HEK293 (cell line): ENCODE measurements around the gene COA1.

ENCODE experiments used
- CTCF ChIA-PET: fragments of 350-600 bp; formaldehyde crosslinking; extraction: SDS; loops from one replicate; lab custom pipeline; 2021; ENCODE audit warnings: antibody characterized with exemption; lab: Yijun Ruan, JAX
- POLR2A ChIA-PET: fragments of 300-600 bp; formaldehyde crosslinking; extraction: SDS; loops from one replicate; lab custom pipeline; 2020; ENCODE audit warnings: antibody characterized with exemption, inconsistent platforms; lab: Yijun Ruan, JAX
- H3K27ac ChIP-seq: fragments of 200-500 bp; sonication (Bioruptor generic); 2 replicates; pipeline ENCODE4 v1.5.1; 2014; ENCODE audit warnings: low read depth, low read length, control low read depth, inconsistent platforms; ENCODE audit errors: extremely low read depth
- H3K36me3 ChIP-seq, 2 experiments: fragments of 200-500 bp in 1 of 2; sonication (Bioruptor generic) in 1 of 2; 1 replicate in 1 of 2; 2 replicates in 1 of 2; pipeline ENCODE4 v1.5.1; 2014 to 2017; ENCODE audit warnings: inconsistent platforms in 2 of 2, low read length in 2 of 2; ENCODE audit not compliant: control insufficient read depth in 2 of 2, insufficient read depth in 1 of 2
- H3K4me1 ChIP-seq: fragments of 200-500 bp; sonication (Bioruptor generic); 2 replicates; pipeline ENCODE4 v1.5.1; 2014; ENCODE audit warnings: mild to moderate bottlenecking, low read length, inconsistent platforms; ENCODE audit not compliant: control insufficient read depth, insufficient read depth
- H3K4me3 ChIP-seq: 2 replicates; pipeline ENCODE4 v1.5.1; 2011; ENCODE audit warnings: low read depth, mild to moderate bottlenecking, control low read depth, low read length, moderate library complexity
- H3K9me3 ChIP-seq: fragments of 200-500 bp; sonication (Bioruptor generic); 2 replicates; pipeline ENCODE4 v1.5.1; 2014; ENCODE audit warnings: low read depth, low read length, inconsistent platforms; ENCODE audit not compliant: control insufficient read depth, insufficient read depth
- GLIS1 ChIP-seq: fragments of 450-650 bp; formaldehyde crosslinking; IDR thresholded peaks from 2 replicates; pipeline ENCODE4 v1.5.1; 2016; ENCODE audit warnings: missing biosample characterization, missing genetic modification characterization
- HOXD13 ChIP-seq: sonication (generic); formaldehyde crosslinking; IDR thresholded peaks from 2 replicates; pipeline ENCODE4 v1.8.0; 2022; ENCODE audit warnings: missing genetic modification reagents, borderline replicate concordance
- MEIS1 ChIP-seq: sonication (generic); formaldehyde crosslinking; IDR thresholded peaks from 2 replicates; pipeline ENCODE4 v1.8.1; 2022; ENCODE audit warnings: missing genetic modification reagents, mild to moderate bottlenecking, borderline replicate concordance
- OSR2 ChIP-seq: fragments of 450-650 bp; formaldehyde crosslinking; IDR thresholded peaks from 2 replicates; pipeline ENCODE4 v1.5.1; 2016; ENCODE audit warnings: missing biosample characterization, missing genetic modification characterization
- SETDB1 ChIP-seq: IDR thresholded peaks from one replicate; pipeline ENCODE4 v1.6.1; 2017; ENCODE audit warnings: mild to moderate bottlenecking, low read length, moderate library complexity, mixed read lengths; ENCODE audit not compliant: insufficient read length
- WT1 ChIP-seq: fragments of 450-650 bp; formaldehyde crosslinking; IDR thresholded peaks from 2 replicates; pipeline ENCODE4 v1.5.1; 2016; ENCODE audit warnings: missing biosample characterization, missing genetic modification characterization
- YY1 ChIP-seq: fragments of 450-650 bp; formaldehyde crosslinking; IDR thresholded peaks from 2 replicates; pipeline ENCODE4 v1.5.1; 2018; ENCODE audit warnings: missing biosample characterization, missing genetic modification characterization
- ZBTB11 ChIP-seq: fragments of 450-650 bp; formaldehyde crosslinking; conservative IDR thresholded peaks from 2 replicates; pipeline ENCODE4 v1.5.1; 2016; ENCODE audit warnings: low read depth, missing biosample characterization, missing genetic modification characterization
- ZNF10 ChIP-seq: fragments of 450-650 bp; formaldehyde crosslinking; IDR thresholded peaks from 2 replicates; pipeline ENCODE4 v1.5.1; 2017; ENCODE audit warnings: missing biosample characterization, missing genetic modification characterization
- ZNF157 ChIP-seq: fragments of 450-650 bp; formaldehyde crosslinking; IDR thresholded peaks from 2 replicates; pipeline ENCODE4 v1.5.1; 2016; ENCODE audit warnings: missing biosample characterization, missing genetic modification characterization
- ZNF16 ChIP-seq: fragments of 450-650 bp; formaldehyde crosslinking; IDR thresholded peaks from 2 replicates; pipeline ENCODE4 v1.5.1; 2016; ENCODE audit warnings: low read depth, missing biosample characterization, missing genetic modification characterization
- ZNF19 ChIP-seq: fragments of 450-650 bp; formaldehyde crosslinking; IDR thresholded peaks from 2 replicates; pipeline ENCODE4; 2016; ENCODE audit warnings: missing biosample characterization, missing genetic modification characterization, low read depth
- ZNF2 ChIP-seq: fragments of 450-650 bp; formaldehyde crosslinking; IDR thresholded peaks from 2 replicates; pipeline ENCODE4 v1.5.1; 2016; ENCODE audit warnings: missing biosample characterization, missing genetic modification characterization
- ZNF280C ChIP-seq: fragments of 450-650 bp; formaldehyde crosslinking; IDR thresholded peaks from 2 replicates; pipeline ENCODE4 v1.5.1; 2016; ENCODE audit warnings: missing biosample characterization, missing genetic modification characterization
- ZNF433 ChIP-seq: fragments of 450-650 bp; formaldehyde crosslinking; IDR thresholded peaks from 2 replicates; pipeline ENCODE4 v1.5.1; 2016; ENCODE audit warnings: missing biosample characterization, missing genetic modification characterization, low read depth
- ZNF513 ChIP-seq: fragments of 450-650 bp; IDR thresholded peaks from 2 replicates; pipeline ENCODE4 v1.5.1; 2018; ENCODE audit warnings: missing biosample characterization, missing genetic modification characterization
- ZNF561 ChIP-seq: fragments of 450-650 bp; IDR thresholded peaks from 2 replicates; pipeline ENCODE4 v1.5.1; 2018; ENCODE audit warnings: missing biosample characterization, missing genetic modification characterization, borderline replicate concordance
- ZNF654 ChIP-seq: fragments of 450-650 bp; formaldehyde crosslinking; IDR thresholded peaks from 2 replicates; pipeline ENCODE4 v1.5.1; 2016; ENCODE audit warnings: low read depth, missing biosample characterization, missing genetic modification characterization
- ZNF664 ChIP-seq: fragments of 450-650 bp; formaldehyde crosslinking; IDR thresholded peaks from 2 replicates; pipeline ENCODE4 v1.5.1; 2016; ENCODE audit warnings: missing biosample characterization, missing genetic modification characterization
- ZNF692 ChIP-seq: fragments of 450-650 bp; formaldehyde crosslinking; IDR thresholded peaks from 2 replicates; pipeline ENCODE4 v1.5.1; 2016; ENCODE audit warnings: missing biosample characterization, missing genetic modification characterization
- ZNF701 ChIP-seq: fragments of 450-650 bp; formaldehyde crosslinking; IDR thresholded peaks from 2 replicates; pipeline ENCODE4 v1.5.1; 2016; ENCODE audit warnings: missing biosample characterization, missing genetic modification characterization
- ZNF747 ChIP-seq: fragments of 450-650 bp; formaldehyde crosslinking; IDR thresholded peaks from 2 replicates; pipeline ENCODE4 v1.5.1; 2016; ENCODE audit warnings: missing biosample characterization, missing genetic modification characterization
- ZNF76 ChIP-seq: fragments of 450-650 bp; formaldehyde crosslinking; IDR thresholded peaks from 2 replicates; pipeline ENCODE4; 2016; ENCODE audit warnings: low read depth, missing biosample characterization, missing genetic modification characterization, borderline replicate concordance
- ZNF768 ChIP-seq: fragments of 450-650 bp; formaldehyde crosslinking; IDR thresholded peaks from 2 replicates; pipeline ENCODE4 v1.5.1; 2018; ENCODE audit warnings: missing biosample characterization, mild to moderate bottlenecking, missing genetic modification characterization
- ZNF830 ChIP-seq: fragments of 450-650 bp; IDR thresholded peaks from 2 replicates; pipeline ENCODE4 v1.5.0; 2018; ENCODE audit warnings: missing biosample characterization, missing genetic modification characterization, low read depth, mild to moderate bottlenecking, moderate library complexity
- TF ChIP-seq, protein P1 (sequence below): fragments of 450-650 bp; formaldehyde crosslinking; IDR thresholded peaks from 2 replicates; pipeline ENCODE4 v1.5.1; 2016; ENCODE audit warnings: missing biosample characterization, missing genetic modification characterization, low read depth
- TF ChIP-seq, protein P2 (sequence below): fragments of 450-650 bp; formaldehyde crosslinking; IDR thresholded peaks from 2 replicates; pipeline ENCODE4 v1.5.1; 2016; ENCODE audit warnings: missing biosample characterization, missing genetic modification characterization

Gene COA1

DNA sequence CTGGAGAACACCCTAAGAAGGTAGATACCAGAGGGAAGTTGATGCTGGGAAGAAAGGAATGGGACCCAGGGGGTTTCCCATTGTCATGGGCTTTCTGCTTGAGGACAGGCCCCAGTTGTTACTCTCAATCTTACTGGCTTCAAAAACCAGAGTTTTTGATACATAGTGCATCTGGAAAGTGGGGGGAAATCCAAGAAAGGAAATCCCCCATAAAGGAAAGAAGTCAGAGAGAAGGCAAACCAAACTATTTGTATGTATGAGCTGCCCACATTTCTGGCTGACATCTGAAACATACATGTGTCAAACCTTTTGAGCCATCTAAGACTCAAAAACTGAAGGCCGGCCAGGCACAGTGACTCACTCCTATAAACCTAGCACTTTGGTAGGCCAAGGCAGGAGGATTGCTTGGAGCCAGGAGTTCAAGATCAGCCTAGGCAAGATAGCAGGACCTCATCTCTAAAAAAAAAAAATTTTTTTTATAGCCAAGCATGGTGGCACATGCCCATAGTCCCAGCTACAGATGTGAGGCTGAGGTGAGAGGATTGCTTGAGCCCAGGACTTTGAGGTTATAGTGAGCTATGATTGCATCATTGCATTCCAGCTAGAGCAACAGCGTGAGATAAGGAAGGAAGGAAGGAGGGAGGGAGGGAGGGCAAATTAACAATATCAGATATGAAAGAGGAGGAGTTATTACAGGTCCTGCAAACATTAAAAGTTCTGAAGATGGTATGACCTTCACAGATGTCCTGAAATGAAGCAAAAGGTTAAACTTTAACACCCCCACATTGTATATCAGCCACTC lies 6.7 kb upstream of the COA1 start (continued):
- TF ChIP-seq, protein P1, sequence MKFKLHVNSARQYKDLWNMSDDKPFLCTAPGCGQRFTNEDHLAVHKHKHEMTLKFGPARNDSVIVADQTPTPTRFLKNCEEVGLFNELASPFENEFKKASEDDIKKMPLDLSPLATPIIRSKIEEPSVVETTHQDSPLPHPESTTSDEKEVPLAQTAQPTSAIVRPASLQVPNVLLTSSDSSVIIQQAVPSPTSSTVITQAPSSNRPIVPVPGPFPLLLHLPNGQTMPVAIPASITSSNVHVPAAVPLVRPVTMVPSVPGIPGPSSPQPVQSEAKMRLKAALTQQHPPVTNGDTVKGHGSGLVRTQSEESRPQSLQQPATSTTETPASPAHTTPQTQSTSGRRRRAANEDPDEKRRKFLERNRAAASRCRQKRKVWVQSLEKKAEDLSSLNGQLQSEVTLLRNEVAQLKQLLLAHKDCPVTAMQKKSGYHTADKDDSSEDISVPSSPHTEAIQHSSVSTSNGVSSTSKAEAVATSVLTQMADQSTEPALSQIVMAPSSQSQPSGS (tag by site-specific recombination): peak; percentile 56
- no peak for TF ChIP-seq GLIS1 (tag by site-specific recombination)
- TF ChIP-seq MEIS1 (CRISPR knock-in tag): no peak
- no peak for TF ChIP-seq ZNF830 (tag by site-specific recombination)
- no peak for TF ChIP-seq ZNF747 (tag by site-specific recombination)
- TF ChIP-seq ZNF513: no peak
- no peak for TF ChIP-seq SETDB1
- TF ChIP-seq WT1: no peak
- no peak for TF ChIP-seq ZNF664
- no peak for TF ChIP-seq ZBTB11 (tag by site-specific recombination)
- no peak for TF ChIP-seq OSR2 (tag by site-specific recombination)
- TF ChIP-seq YY1: no peak
- no peak for TF ChIP-seq ZNF768
- TF ChIP-seq, protein P2, sequence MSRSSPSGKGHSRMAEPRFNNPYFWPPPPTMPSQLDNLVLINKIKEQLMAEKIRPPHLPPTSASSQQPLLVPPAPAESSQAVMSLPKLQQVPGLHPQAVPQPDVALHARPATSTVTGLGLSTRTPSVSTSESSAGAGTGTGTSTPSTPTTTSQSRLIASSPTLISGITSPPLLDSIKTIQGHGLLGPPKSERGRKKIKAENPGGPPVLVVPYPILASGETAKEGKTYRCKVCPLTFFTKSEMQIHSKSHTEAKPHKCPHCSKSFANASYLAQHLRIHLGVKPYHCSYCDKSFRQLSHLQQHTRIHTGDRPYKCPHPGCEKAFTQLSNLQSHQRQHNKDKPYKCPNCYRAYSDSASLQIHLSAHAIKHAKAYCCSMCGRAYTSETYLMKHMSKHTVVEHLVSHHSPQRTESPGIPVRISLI: no peak
- no peak for TF ChIP-seq ZNF10
- TF ChIP-seq ZNF654 (tag by site-specific recombination): no peak
- 0 out of 2 replicates have a peak, but pooled peaks have one; percentile 29 for TF ChIP-seq ZNF692 (tag by site-specific recombination)
- no peak for TF ChIP-seq ZNF2 (tag by site-specific recombination)

DNA sequence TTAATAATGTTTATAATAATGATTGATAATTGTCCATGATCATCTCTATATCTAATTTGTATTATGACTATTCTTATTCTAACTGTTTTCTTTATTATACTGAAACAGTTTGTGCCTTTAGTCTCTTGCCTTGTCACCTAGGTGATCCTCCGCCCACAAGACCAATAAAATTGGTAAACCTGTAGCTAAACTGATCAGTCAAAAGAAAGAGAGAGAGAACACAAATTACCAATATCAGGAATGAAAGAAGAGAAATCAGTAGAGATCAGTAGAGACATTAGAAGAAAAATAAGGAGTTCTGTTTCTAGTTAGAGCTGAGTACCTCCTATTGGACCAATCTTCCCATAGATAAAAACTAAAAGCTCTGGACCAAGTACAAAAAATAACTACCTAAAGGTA lies 6.1 kb upstream of the COA1 start:
- no peaks in the 10 kb centered on the region for H3K4me1 ChIP-seq
- H3K4me3 ChIP-seq: no peak overlapping the region
- H3K27ac ChIP-seq: no peak overlapping the region
- CTCF ChIA-PET: interaction anchor here (0.6 to 1.8 kb wide), 5 partner anchors 14 to 612 kb away, joined by 3 to 8 read pairs (median 4); partner anchors contain the start of gene STK17A
- no peaks in the 10 kb centered on the region for H3K36me3 ChIP-seq
- H3K9me3 ChIP-seq: no peaks in the 10 kb centered on the region
- POLR2A ChIA-PET: interaction anchor here (1.0 to 2.1 kb wide), 2 partner anchors 23 to 153 kb away, joined by 3 to 8 read pairs; partner anchors contain the start of genes BLVRA and STK17A
- TF ChIP-seq ZNF76: no peak
- TF ChIP-seq ZNF280C (tag by site-specific recombination): no peak
- no peak for TF ChIP-seq HOXD13 (CRISPR knock-in tag)
- no peak for TF ChIP-seq ZNF701
- TF ChIP-seq ZNF561: no peak
- TF ChIP-seq ZNF433 (tag by site-specific recombination): no peak
- TF ChIP-seq ZNF19 (tag by site-specific recombination): no peak
- TF ChIP-seq ZNF157 (tag by site-specific recombination): no peak
- TF ChIP-seq ZNF16 (tag by site-specific recombination): no peak
- TF ChIP-seq GLIS1 (tag by site-specific recombination): no peak
